Karpas-422 (cell line): Measurements from ENCODE around the gene CAPN14. TPM values are rescaled to one million over a fixed set of nuclear protein-coding genes. Genes with fewer than 3 reads are reported as not detected.

Experiments used
- DNase-seq: peaks from one replicate; pipeline ENCODE4 v3.0.0-alpha.2; 2015
- H2AFZ ChIP-seq: fragments of 200-600 bp; sonication (generic); 2 replicates; pipeline ENCODE4 v1.6.1; 2014; ENCODE audit warnings: antibody characterized with exemption, low read length, mixed read lengths
- H3K27ac ChIP-seq: fragments of 200-600 bp; sonication (generic); 2 replicates; pipeline ENCODE4 v1.5.1; 2014; ENCODE audit warnings: mild to moderate bottlenecking, low read length, moderate library complexity
- H3K27me3 ChIP-seq: fragments of 200-600 bp; sonication (generic); 2 replicates; pipeline ENCODE4 v1.6.1; 2014; ENCODE audit warnings: low read length, mixed read lengths
- H3K36me3 ChIP-seq: fragments of 200-600 bp; sonication (generic); 2 replicates; pipeline ENCODE4 v1.6.1; 2014; ENCODE audit warnings: low read length, mixed read lengths; ENCODE audit not compliant: insufficient read depth
- H3K4me1 ChIP-seq: fragments of 200-600 bp; sonication (generic); 2 replicates; pipeline ENCODE4 v1.6.1; 2014; ENCODE audit warnings: mild to moderate bottlenecking, low read length, mixed read lengths
- H3K4me2 ChIP-seq: fragments of 200-600 bp; sonication (generic); 2 replicates; pipeline ENCODE4 v1.6.1; 2014; ENCODE audit warnings: low read length, low read depth, mild to moderate bottlenecking; ENCODE audit not compliant: poor library complexity, severe bottlenecking
- H3K4me3 ChIP-seq: fragments of 200-600 bp; sonication (generic); 2 replicates; pipeline ENCODE4 v1.5.1; 2014; ENCODE audit warnings: mild to moderate bottlenecking, antibody characterized with exemption, low read length, mixed read lengths
- H3K79me2 ChIP-seq: fragments of 200-600 bp; sonication (generic); 2 replicates; pipeline ENCODE4 v1.6.1; 2014; ENCODE audit warnings: mild to moderate bottlenecking, low read length, mixed read lengths
- H3K9ac ChIP-seq: fragments of 200-600 bp; sonication (generic); 2 replicates; pipeline ENCODE4 v1.6.0; 2014; ENCODE audit warnings: low read length
- H3K9me2 ChIP-seq: fragments of 200-600 bp; sonication (generic), shearing (Covaris generic); replicated peaks from 2 replicates; pipeline ENCODE4 v1.6.0; 2014; ENCODE audit warnings: mild to moderate bottlenecking, low read length, moderate library complexity; ENCODE audit not compliant: insufficient read depth
- H3K9me3 ChIP-seq: fragments of 300-700, 200-600 bp; sonication (generic); 2 replicates; pipeline ENCODE4 v1.6.1; 2014; ENCODE audit warnings: low read length, mixed read lengths
- H4K20me1 ChIP-seq: fragments of 200-600 bp; sonication (generic); 2 replicates; pipeline ENCODE4 v1.6.1; 2014; ENCODE audit warnings: mild to moderate bottlenecking, antibody characterized with exemption, low read length, low read depth; ENCODE audit not compliant: insufficient read depth
- total RNA-seq: library from RNA; depleted of rRNA; stranded (reverse); fragments of >200 nt; shearing (Covaris generic); gene quantifications from 2 replicates; pipeline ENCODE4 v1.2.3, GENCODE V29; 2014; ENCODE audit warnings: low replicate concordance

Gene CAPN14
- total RNA-seq, 1 experiment from 2014 or later = 2.0 TPM

- Histone ChIP-seq H3K9me3 (no peaks in the 10 kb centered on the region), H3K27ac (no peak overlapping the region), H4K20me1 (no peaks in the 10 kb centered on the region), H3K9ac (no peak overlapping the region), H3K9me2 (no peaks in the 10 kb centered on the region), H3K4me1 (peaks cover 22% of the 10 kb centered on the region), H3K36me3 (no peaks in the 10 kb centered on the region), H3K4me3 (no peak overlapping the region), H3K27me3 (no peaks in the 10 kb centered on the region; the same call in 1 of the 2 replicates), H3K79me2 (no peaks in the 10 kb centered on the region), H3K4me2 (no peak overlapping the region), H2AFZ (no peak overlapping the region)
- no peak for DNase-seq
These were observed 80.6 kb downstream of the CAPN14 start for GRCh38 chr2:31136732-31137131.

DNA sequence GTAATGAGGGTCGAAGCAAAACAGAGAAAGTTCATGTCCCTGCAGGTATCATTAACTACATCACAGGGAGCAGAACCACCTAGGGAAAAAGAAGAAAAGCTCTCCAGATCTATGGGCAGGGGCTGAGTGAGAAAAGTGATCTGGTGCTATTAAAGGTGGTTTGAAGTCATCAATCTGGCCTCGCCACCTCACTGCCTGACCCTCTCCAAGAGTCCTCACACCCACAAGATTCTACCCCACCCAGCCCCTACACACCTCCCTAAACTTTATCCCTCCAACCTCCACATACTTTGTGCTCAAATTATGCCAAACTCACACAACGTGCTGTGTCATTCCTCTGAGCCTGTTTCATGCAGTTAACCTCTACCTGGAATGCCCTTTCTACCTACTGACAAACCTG lies 81.3 kb downstream of the CAPN14 start:
- Histone ChIP-seq H3K27me3 (no peaks in the 10 kb centered on the region; the same call in 1 of the 2 replicates), H3K4me2 (no peak overlapping the region), H3K4me3 (no peak overlapping the region)

DNA sequence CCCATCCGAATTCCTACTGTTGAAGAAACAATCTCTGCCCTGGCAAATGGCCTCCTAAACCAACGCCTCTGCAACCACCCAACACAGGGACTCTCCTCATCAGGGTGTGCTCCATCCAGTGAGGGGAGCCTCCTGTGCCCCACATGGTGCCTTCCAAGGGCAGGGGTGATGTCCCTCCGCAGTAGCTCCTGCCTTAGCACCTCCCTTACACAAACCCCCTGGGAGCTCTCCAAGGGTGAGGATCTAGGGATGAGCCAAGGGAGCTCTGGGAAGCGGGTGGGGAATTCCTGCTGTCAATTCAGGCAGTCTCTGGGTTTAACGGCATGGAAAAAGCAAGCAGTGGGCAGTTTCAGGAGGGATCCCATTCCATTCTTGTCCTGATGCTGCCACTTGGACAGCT lies 82.8 kb downstream of the CAPN14 start:
- H3K9me3 ChIP-seq = no peaks in the 10 kb centered on the region
- H3K9ac ChIP-seq = no peak overlapping the region
- H3K4me1 ChIP-seq = peaks cover 22% of the 10 kb centered on the region
- H3K9me2 ChIP-seq = no peaks in the 10 kb centered on the region
- H3K27ac ChIP-seq = no peak overlapping the region
- H3K27me3 ChIP-seq = no peaks in the 10 kb centered on the region; the same call in 1 of the 2 replicates
- DNase-seq = no peak
- no peak overlapping the region for H3K4me2 ChIP-seq
- H3K79me2 ChIP-seq = no peaks in the 10 kb centered on the region
- H2AFZ ChIP-seq = no peak overlapping the region
- no peaks in the 10 kb centered on the region for H3K36me3 ChIP-seq
- no peaks in the 10 kb centered on the region for H4K20me1 ChIP-seq
- H3K4me3 ChIP-seq = no peak overlapping the region

More for the DNA sequence above, 81.3 kb downstream of the CAPN14 start:
- Histone ChIP-seq H3K9me2 (no peaks in the 10 kb centered on the region), H4K20me1 (no peaks in the 10 kb centered on the region), H2AFZ (no peak overlapping the region), H3K79me2 (no peaks in the 10 kb centered on the region), H3K36me3 (no peaks in the 10 kb centered on the region), H3K9ac (no peak overlapping the region), H3K9me3 (no peaks in the 10 kb centered on the region), H3K27ac (no peak overlapping the region), H3K4me1 (peaks cover 22% of the 10 kb centered on the region)
- DNase-seq = no peak

DNA sequence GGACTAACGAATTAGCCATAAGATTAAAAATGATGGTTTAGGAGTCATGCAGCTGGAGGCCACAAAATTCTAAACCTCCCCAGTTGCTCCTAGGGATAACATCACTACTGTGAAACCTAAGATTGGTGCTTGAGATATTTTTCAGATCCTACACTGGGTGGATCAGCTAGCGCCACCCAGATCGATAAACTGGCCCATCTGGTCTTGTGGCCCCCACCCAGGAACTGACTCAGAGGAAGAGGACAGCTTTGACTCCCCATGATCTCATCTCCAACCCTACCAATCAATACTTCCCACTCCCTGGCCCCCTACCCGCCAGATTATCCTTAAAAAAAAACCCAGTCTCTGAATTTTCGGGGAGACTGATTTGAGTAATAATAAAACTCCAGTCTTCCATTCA lies 84.5 kb downstream of the CAPN14 start:
- no peaks in the 10 kb centered on the region for H3K27me3 ChIP-seq
- H3K9me3 ChIP-seq = no peaks in the 10 kb centered on the region
- no peaks in the 10 kb centered on the region for H4K20me1 ChIP-seq
- H2AFZ ChIP-seq = no peak overlapping the region
- no peaks in the 10 kb centered on the region for H3K36me3 ChIP-seq
- DNase-seq = no peak
- H3K4me3 ChIP-seq = no peak overlapping the region
- H3K4me1 ChIP-seq = peaks cover 8% of the 10 kb centered on the region
- no peak overlapping the region for H3K27ac ChIP-seq
- no peak overlapping the region for H3K9ac ChIP-seq
- no peaks in the 10 kb centered on the region for H3K9me2 ChIP-seq
- no peak overlapping the region for H3K4me2 ChIP-seq
- no peaks in the 10 kb centered on the region for H3K79me2 ChIP-seq

GRCh38 chr2:31131871-31132270 lies 85.4 kb downstream of the CAPN14 start:
- H3K27ac ChIP-seq = no peak overlapping the region

DNA sequence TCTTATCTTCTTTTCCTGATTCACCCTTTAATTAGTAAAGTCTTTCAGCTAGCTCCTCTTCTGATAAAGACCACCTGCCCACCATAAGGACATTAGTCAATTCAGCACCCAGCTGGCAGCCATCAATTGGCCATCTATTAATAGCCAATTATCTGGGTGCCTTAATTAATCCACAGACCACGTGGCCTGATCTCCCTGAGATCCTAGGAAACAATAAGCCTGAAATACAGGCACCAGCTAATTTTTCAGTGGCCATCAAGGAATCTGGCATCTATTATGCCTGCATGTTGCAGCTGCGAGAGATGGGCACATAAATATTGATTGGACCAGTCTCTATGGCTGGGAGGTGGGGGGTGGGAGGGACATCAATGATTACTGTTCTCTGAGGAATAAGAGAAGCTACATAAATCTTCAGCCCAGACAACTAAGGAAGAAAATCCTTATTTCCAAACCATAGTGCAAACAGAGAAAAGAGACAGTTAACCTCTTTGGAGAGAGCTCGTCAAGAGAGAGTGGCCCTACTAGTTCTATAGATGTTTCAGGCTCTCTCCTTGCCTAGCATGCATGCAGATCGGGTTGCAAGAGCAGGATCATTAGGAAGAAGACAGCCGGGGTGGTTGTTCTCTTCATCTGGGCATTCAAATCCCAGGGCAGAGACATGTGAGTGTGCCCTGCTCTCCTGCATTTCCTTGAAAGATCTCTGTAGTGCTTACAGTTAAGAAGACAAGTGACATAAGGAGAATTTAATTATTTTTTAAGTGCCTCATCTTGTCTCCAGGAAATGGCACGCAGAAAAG lies 87.7 kb downstream of the CAPN14 start:
- Histone ChIP-seq H3K9me2 (no peaks in the 10 kb centered on the region), H3K27ac (no peak overlapping the region), H3K9ac (no peak overlapping the region), H3K4me3 (no peak overlapping the region), H3K4me2 (no peak overlapping the region), H3K27me3 (no peaks in the 10 kb centered on the region), H3K4me1 (no peaks in the 10 kb centered on the region; the same call in 1 of the 2 replicates), H2AFZ (no peak overlapping the region), H3K36me3 (no peaks in the 10 kb centered on the region), H3K79me2 (no peaks in the 10 kb centered on the region), H4K20me1 (no peaks in the 10 kb centered on the region), H3K9me3 (no peaks in the 10 kb centered on the region)
- no peak for DNase-seq

More at GRCh38 chr2:31131871-31132270, 85.4 kb downstream of the CAPN14 start:
- H4K20me1 ChIP-seq = no peaks in the 10 kb centered on the region
- H3K9ac ChIP-seq = no peak overlapping the region
- no peaks in the 10 kb centered on the region for H3K9me3 ChIP-seq
- DNase-seq = no peak
- H3K79me2 ChIP-seq = no peaks in the 10 kb centered on the region
- H2AFZ ChIP-seq = no peak overlapping the region
- H3K4me1 ChIP-seq = no peaks in the 10 kb centered on the region; the same call in 1 of the 2 replicates
- H3K27me3 ChIP-seq = no peaks in the 10 kb centered on the region
- no peaks in the 10 kb centered on the region for H3K36me3 ChIP-seq
- H3K4me2 ChIP-seq = no peak overlapping the region
- H3K9me2 ChIP-seq = no peaks in the 10 kb centered on the region
- no peak overlapping the region for H3K4me3 ChIP-seq

DNA sequence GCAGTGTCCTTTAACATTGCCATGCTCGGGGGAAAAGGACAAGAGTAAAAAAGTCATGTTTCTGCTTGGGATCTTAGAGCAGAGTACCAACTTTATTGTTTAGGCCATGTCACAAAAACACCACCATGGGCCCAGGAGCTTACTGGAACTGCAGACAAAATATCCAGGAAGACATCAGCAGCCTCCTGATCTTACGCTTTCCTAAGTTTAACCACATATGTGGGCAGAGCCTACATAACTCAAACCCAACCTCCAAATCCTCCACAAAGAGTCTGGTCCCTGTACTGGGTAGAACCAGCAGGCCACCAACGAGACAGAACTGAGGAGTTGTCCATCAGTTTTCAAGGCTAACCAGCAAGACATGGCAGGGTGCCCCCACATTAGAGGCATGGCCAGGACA lies 89.4 kb downstream of the CAPN14 start:
- H3K4me2 ChIP-seq = no peak overlapping the region
- H4K20me1 ChIP-seq = no peaks in the 10 kb centered on the region
- no peaks in the 10 kb centered on the region for H3K79me2 ChIP-seq
- no peak for DNase-seq
- no peaks in the 10 kb centered on the region for H3K36me3 ChIP-seq
- no peaks in the 10 kb centered on the region for H3K9me3 ChIP-seq
- no peaks in the 10 kb centered on the region; the same call in 1 of the 2 replicates for H3K4me1 ChIP-seq
- H3K27ac ChIP-seq = no peak overlapping the region
- H3K9me2 ChIP-seq = no peaks in the 10 kb centered on the region
- H2AFZ ChIP-seq = no peak overlapping the region
- no peak overlapping the region for H3K4me3 ChIP-seq
- no peak overlapping the region for H3K9ac ChIP-seq
- H3K27me3 ChIP-seq = no peaks in the 10 kb centered on the region

DNA sequence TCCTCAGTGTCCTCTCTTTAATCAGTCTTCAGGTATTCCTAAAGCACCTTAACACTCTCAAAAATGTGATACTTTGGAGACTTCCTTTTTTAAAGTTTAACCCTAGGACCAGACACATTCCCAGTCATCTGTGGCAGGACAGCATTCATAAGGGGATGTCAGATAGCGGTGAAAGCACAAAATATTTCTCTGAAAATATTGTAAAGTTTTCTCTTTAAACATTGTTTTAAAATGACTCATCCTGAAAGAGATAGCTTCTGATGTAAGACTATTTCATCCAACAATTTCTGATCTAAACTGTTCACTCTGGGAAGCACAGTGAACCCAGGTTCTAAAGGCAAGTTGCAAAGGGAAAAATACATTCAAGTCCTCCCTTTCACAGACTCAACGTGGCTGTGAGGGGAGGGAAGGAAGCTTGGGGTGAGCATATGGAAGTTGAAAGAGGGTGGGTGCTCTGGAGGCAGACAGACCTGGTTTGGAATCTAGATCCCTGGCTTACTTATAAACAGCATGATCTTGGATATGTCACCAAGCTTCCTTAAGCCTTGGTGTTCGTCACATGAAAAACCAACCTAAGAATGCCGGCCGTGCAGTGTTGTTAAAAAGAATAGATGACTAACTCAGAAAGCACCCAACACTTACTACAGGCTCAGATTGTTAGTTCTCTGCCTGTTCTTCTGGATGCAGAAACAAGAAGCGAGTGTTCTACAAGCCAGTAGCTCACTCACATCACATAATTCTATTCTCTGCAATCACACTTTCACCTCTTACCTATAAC lies 91.2 kb downstream of the CAPN14 start:
- Histone ChIP-seq H3K36me3 (no peaks in the 10 kb centered on the region), H3K27me3 (no peaks in the 10 kb centered on the region), H3K9me3 (no peaks in the 10 kb centered on the region), H3K4me1 (no peaks in the 10 kb centered on the region; the same call in 1 of the 2 replicates), H3K4me3 (no peak overlapping the region), H3K27ac (no peak overlapping the region), H3K9ac (no peak overlapping the region), H4K20me1 (no peaks in the 10 kb centered on the region), H3K4me2 (no peak overlapping the region), H3K79me2 (no peaks in the 10 kb centered on the region), H3K9me2 (no peaks in the 10 kb centered on the region), H2AFZ (no peak overlapping the region)
- no peak for DNase-seq
